MM.1S (cell line): Measurements from ENCODE around the gene MIER3.

Source experiments
- CTCF ChIP-seq: fragments of 300-600 bp; sonication (generic); IDR thresholded peaks from 2 replicates; pipeline ENCODE4 v1.5.1; 2016; ENCODE audit warnings: antibody characterized with exemption, low read length, mixed read lengths
- EZH2 ChIP-seq: fragments of 300-600 bp; sonication (generic); optimal IDR thresholded peaks from 2 replicates; pipeline ENCODE3; 2017; ENCODE audit warnings: low read depth, mild to moderate bottlenecking, antibody characterized with exemption, low read length, mixed read lengths
- EZH2phosphoT487 ChIP-seq: fragments of 300-600 bp; sonication (generic); IDR thresholded peaks from 2 replicates; pipeline ENCODE4 v1.6.1; 2018; ENCODE audit warnings: antibody characterized with exemption, low read length

- no peak for TF ChIP-seq EZH2
- TF ChIP-seq CTCF: no peak
- TF ChIP-seq EZH2phosphoT487: no peak
Observed at GRCh38 chr5:56876327-56876726, 75.6 kb downstream of the MIER3 start.
